Measurements from ENCODE around the gene HACE1.
"Not testable (repeated sequence)": the region's sequence is repeated elsewhere in the genome, so short reads cannot be mapped to it uniquely, and the experiment has no call there.

DNA sequence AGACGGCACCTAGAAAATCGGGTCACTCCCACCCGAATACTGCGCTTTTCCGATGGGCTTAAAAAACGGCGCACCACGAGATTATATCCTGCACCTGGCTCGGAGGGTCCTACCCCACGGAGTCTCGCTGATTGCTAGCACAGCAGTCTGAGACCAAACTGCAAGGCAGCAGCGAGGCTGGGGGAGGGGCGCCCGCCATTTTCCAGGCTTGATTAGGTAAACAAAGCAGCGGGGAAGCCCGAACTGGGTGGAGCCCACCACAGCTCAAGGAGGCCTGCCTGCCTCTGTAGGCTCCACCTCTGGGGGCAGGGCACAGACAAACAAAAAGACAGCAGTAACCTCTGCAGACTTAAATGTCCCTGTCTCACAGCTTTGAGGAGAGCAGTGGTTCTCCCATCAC lies 122.2 kb downstream of the HACE1 start:
- TF ChIP-seq, protein P1, sequence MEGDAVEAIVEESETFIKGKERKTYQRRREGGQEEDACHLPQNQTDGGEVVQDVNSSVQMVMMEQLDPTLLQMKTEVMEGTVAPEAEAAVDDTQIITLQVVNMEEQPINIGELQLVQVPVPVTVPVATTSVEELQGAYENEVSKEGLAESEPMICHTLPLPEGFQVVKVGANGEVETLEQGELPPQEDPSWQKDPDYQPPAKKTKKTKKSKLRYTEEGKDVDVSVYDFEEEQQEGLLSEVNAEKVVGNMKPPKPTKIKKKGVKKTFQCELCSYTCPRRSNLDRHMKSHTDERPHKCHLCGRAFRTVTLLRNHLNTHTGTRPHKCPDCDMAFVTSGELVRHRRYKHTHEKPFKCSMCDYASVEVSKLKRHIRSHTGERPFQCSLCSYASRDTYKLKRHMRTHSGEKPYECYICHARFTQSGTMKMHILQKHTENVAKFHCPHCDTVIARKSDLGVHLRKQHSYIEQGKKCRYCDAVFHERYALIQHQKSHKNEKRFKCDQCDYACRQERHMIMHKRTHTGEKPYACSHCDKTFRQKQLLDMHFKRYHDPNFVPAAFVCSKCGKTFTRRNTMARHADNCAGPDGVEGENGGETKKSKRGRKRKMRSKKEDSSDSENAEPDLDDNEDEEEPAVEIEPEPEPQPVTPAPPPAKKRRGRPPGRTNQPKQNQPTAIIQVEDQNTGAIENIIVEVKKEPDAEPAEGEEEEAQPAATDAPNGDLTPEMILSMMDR (IDR thresholded peaks at IDR 0.05; ENCODE audit: low read depth, low read length, poor library complexity, severe bottlenecking), result not testable (repeated sequence)
- TF ChIP-seq EZH2phosphoT487 (IDR thresholded peaks at IDR 0.05; ENCODE audit: borderline replicate concordance, low read length), result not testable (repeated sequence)
